K562 (cell line): ENCODE measurements around the gene MTMR12. TPM values are rescaled to one million over a fixed set of nuclear protein-coding genes. Genes with fewer than 3 reads are reported as not detected.

Source experiments
- ATAC-seq: fragments of 200-7000 bp; cut with Tn5 transposase; 3 replicates; pipeline ENCODE4 v1.9.1; 2020; ENCODE audit warnings: moderate library complexity
- BruUV-seq: library from RNA; stranded (reverse); fragments of 400-500 nt; replicated peaks from 2 replicates; lab custom pipeline; 2021; lab: Mats Ljungman, UMichigan
- CTCF ChIA-PET: fragments of 300-600 bp; formaldehyde crosslinking; extraction: SDS; loops from one replicate; lab custom pipeline; 2021; ENCODE audit warnings: low intra/inter-chr PET ratio; lab: Yijun Ruan, JAX
- POLR2A ChIA-PET: fragments of 300-600, 350-650 bp; sonication (Branson Sonifier 250); formaldehyde crosslinking; extraction: SDS; loops from one replicate; lab custom pipeline; 2021; ENCODE audit warnings: antibody characterized with exemption, inconsistent platforms; lab: Yijun Ruan, JAX
- DNase-seq, 4 experiments: peaks; one replicate each; pipeline versions ENCODE4 v3.0.0 to v3.0.0-alpha.2; 2011 to 2018; ENCODE audit warnings: low spot score in 3 of 4, mixed read lengths in 3 of 4; ENCODE audit errors: extremely low read depth in 1 of 4
- FAIRE-seq: peaks from 2 replicates; lab custom pipeline; 2011; peaks lifted over from hg19 to GRCh38; lab: Jason Lieb, UNC
- H2AFZ ChIP-seq: 2 replicates; pipeline ENCODE4 v1.6.0; 2011; ENCODE audit warnings: low read depth, low read length, control low read depth, inconsistent platforms
- H3K27ac ChIP-seq: fragments of 200-600 bp; 3 replicates; pipeline ENCODE4 v1.8.0; 2011; ENCODE audit warnings: low read depth, mild to moderate bottlenecking, control low read depth, inconsistent platforms, low read length, moderate library complexity, mixed read lengths; ENCODE audit errors: extremely low read depth
- H3K27me3 ChIP-seq, 2 experiments: fragments of 300-600 bp in 1 of 2; 2 replicates in 1 of 2; 3 replicates in 1 of 2; pipeline versions ENCODE4 v1.6.0 to v1.8.0; 2011; ENCODE audit warnings: inconsistent platforms in 2 of 2, low read length in 2 of 2, mild to moderate bottlenecking in 1 of 2, mixed read lengths in 1 of 2, moderate library complexity in 1 of 2; ENCODE audit not compliant: control insufficient read depth in 2 of 2, insufficient read depth in 2 of 2
- H3K36me3 ChIP-seq: fragments of 300-600 bp; 3 replicates; pipeline ENCODE4 v1.8.0; 2011; ENCODE audit warnings: mild to moderate bottlenecking, low read length, inconsistent platforms; ENCODE audit not compliant: control insufficient read depth, insufficient read depth
- H3K4me1 ChIP-seq, 2 experiments: fragments of 200-600 bp in 1 of 2; replicated peaks in 1 of 2; 2 replicates in 1 of 2; 3 replicates in 1 of 2; pipeline versions ENCODE4 v1.5.1 to v1.8.0; 2011; ENCODE audit warnings: inconsistent platforms in 2 of 2, low read length in 2 of 2, mild to moderate bottlenecking in 1 of 2, mixed read lengths in 1 of 2, moderate library complexity in 1 of 2; ENCODE audit not compliant: control insufficient read depth in 2 of 2, insufficient read depth in 2 of 2
- H3K4me2 ChIP-seq: 2 replicates; pipeline ENCODE4 v1.6.1; 2011; ENCODE audit warnings: low read length, control low read depth, inconsistent platforms, mixed read lengths; ENCODE audit not compliant: insufficient read depth
- H3K4me3 ChIP-seq: fragments of 200-600 bp; sonication (generic), shearing (Covaris generic); 2 replicates; pipeline ENCODE4 v1.5.1; 2016; ENCODE audit warnings: control low read depth, inconsistent platforms
- H3K79me2 ChIP-seq: fragments of 200-600 bp; 3 replicates; pipeline ENCODE4 v1.8.0; 2011; ENCODE audit warnings: low read length, inconsistent platforms; ENCODE audit not compliant: control insufficient read depth, insufficient read depth
- H3K9ac ChIP-seq, 2 experiments: 2 replicates each; pipeline versions ENCODE4 v1.6.0 to v1.6.1; 2011; ENCODE audit warnings: low read depth in 2 of 2, low read length in 2 of 2, control low read depth in 1 of 2, inconsistent platforms in 1 of 2, mild to moderate bottlenecking in 1 of 2, mixed read lengths in 1 of 2; ENCODE audit not compliant: insufficient read depth in 1 of 2
- H3K9me1 ChIP-seq: one replicate; pipeline ENCODE4 v1.6.0; 2011; ENCODE audit warnings: inconsistent platforms, mild to moderate bottlenecking, low read length, moderate library complexity; ENCODE audit not compliant: control insufficient read depth, insufficient read depth
- H3K9me3 ChIP-seq: replicated peaks from 2 replicates; pipeline ENCODE4 v1.5.1; 2011; ENCODE audit warnings: low read depth, low read length, inconsistent platforms; ENCODE audit not compliant: control insufficient read depth, insufficient read depth
- H4K20me1 ChIP-seq: replicated peaks from 2 replicates; pipeline ENCODE4 v1.6.1; 2011; ENCODE audit warnings: low read length, inconsistent platforms, mixed read lengths; ENCODE audit not compliant: control insufficient read depth, insufficient read depth
- BHLHE40 ChIP-seq: IDR thresholded peaks from 2 replicates; pipeline ENCODE4 v1.6.1; 2011; ENCODE audit warnings: low read length, improper control_type of control experiment
- CBFB ChIP-seq: sonication (generic); formaldehyde crosslinking; IDR thresholded peaks from 2 replicates; pipeline ENCODE4 v1.4.0; 2020; ENCODE audit warnings: mild to moderate bottlenecking, missing genetic modification reagents
- GABPB1 ChIP-seq: sonication (generic); formaldehyde crosslinking; IDR thresholded peaks from 2 replicates; pipeline ENCODE4 v1.8.0; 2022; ENCODE audit warnings: mild to moderate bottlenecking, missing genetic modification reagents
- NR2C2 ChIP-seq, 2 experiments: fragments of 200-800 bp in 1 of 2; sonication (Bioruptor generic) in 1 of 2; sonication (generic) in 1 of 2; formaldehyde crosslinking in 1 of 2; IDR thresholded peaks; 2 replicates each; pipeline versions ENCODE4 v1.6.1 to v1.8.0; 2016 to 2022; ENCODE audit warnings: mild to moderate bottlenecking in 1 of 2, missing compliant biosample characterization in 1 of 2, missing genetic modification characterization in 1 of 2, missing genetic modification reagents in 1 of 2
- RAD51 ChIP-seq: fragments of 450-650 bp; IDR thresholded peaks from 2 replicates; pipeline ENCODE4 v1.7.1; 2016; ENCODE audit warnings: low read depth, mild to moderate bottlenecking, borderline replicate concordance
- WGBS: fragments of 100-300 bp; shearing (Covaris generic); methylation state at CpG from one replicate; pipeline ENCODE4 v1.1.6; 2016; ENCODE audit warnings: low coverage, mixed read lengths; ENCODE audit not compliant: insufficient coverage; ENCODE audit errors: missing lambda C conversion rate; 5-methylcytosine and 5-hydroxymethylcytosine counted together
- in situ Hi-C: fragments of 300-500 bp; cut with MboI; formaldehyde crosslinking; loops from 4 replicates; pipeline ENCODE4 v1.15.0; 2018; ENCODE audit warnings: inconsistent platforms, mixed read lengths
- intact Hi-C: fragments of 100-400 bp; cut with micrococcal nuclease; formaldehyde crosslinking; loops from 2 replicates; pipeline ENCODE4 v1.14.2; 2022
- polyA plus RNA-seq, 8 experiments: library from polyadenylated mRNA; depleted of rRNA in 4 of 8; stranded (reverse) in 5 of 8; unstranded in 3 of 8; fragments of >200 nt; fragmentation: Nextera tagmentation in 2 of 8; fragmentation: Illumina TruSeq in 1 of 8; extraction: Ambion mirVana in 2 of 8; extraction: Trizol in 1 of 8; gene quantifications; 2 replicates each; pipeline versions ENCODE4 v1.2.1 to v1.2.3, GENCODE V29; 2011 to 2014; ENCODE audit warnings: inconsistent platforms in 1 of 8, missing spikeins in 1 of 8
- total RNA-seq, 7 experiments: library from RNA; depleted of rRNA in 6 of 7; stranded (reverse); fragments of >200 nt in 6 of 7; fragmentation: Illumina TruSeq in 2 of 7; extraction: Trizol in 2 of 7; gene quantifications; 2 replicates each; pipeline versions ENCODE4 v1.2.1 to v1.2.3, GENCODE V29; 2011 to 2021; ENCODE audit warnings: low replicate concordance in 1 of 7
- TF ChIP-seq, protein P1 (sequence below): sonication (generic); IDR thresholded peaks from 2 replicates; pipeline ENCODE4 v1.6.1; 2016
- TF ChIP-seq, protein P2 (sequence below): sonication (generic); formaldehyde crosslinking; IDR thresholded peaks from 2 replicates; pipeline ENCODE4 v1.9.0; 2022; ENCODE audit warnings: mild to moderate bottlenecking, missing genetic modification reagents
- TF ChIP-seq, protein P3 (sequence below): fragments of 250-450 bp; sonication (Bioruptor Pico); IDR thresholded peaks from 2 replicates; pipeline ENCODE4 v1.4.0; 2020; ENCODE audit warnings: mild to moderate bottlenecking, moderate library complexity
- TF ChIP-seq, protein P4 (sequence below): sonication (generic); formaldehyde crosslinking; IDR thresholded peaks from 2 replicates; pipeline ENCODE4 v1.5.0; 2020; ENCODE audit warnings: missing genetic modification reagents

The MTMR12 gene
- total and polyA plus RNA-seq, 9 of the 15 experiments (the other 6 are each of a cell fraction or from before 2014, with no cell fraction given), result 4.0 to 28.7 (median 17.1) TPM

DNA sequence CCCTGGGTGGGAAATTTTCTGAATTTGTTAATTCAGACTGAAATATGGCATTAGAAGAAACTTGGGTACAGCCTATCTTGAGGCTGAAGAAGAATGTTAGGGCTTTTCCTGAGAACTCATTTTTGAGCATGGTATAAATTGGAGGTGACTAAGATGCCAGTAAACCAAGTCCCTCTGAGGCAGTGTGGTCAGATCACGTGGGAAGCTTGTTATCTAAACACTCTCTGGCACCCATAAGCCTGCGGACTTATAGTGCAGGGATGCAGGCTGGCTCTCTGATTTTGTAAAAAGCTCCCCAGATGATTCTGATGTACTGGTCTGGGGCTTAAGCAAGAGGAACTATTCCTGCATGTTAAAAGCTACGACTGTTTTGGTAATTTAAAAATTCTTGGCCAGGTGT, 34.3 kb downstream of the MTMR12 start:
- intact Hi-C loops, result no loop called here
- POLR2A ChIA-PET, result interaction anchor here (0.9 kb wide), 1 partner anchor 18 kb away, joined by 4 read pairs; no protein-coding TSS in a partner anchor
- no peak for FAIRE-seq

More for the DNA sequence above, 34.3 kb downstream of the MTMR12 start:
- Histone ChIP-seq H3K9me3 (no peaks in the 10 kb centered on the region), H3K9ac (no peak overlapping the region), H4K20me1 (no peaks in the 10 kb centered on the region), H3K36me3 (peaks cover 25% of the 10 kb centered on the region; the same call in 2 of the 3 replicates), H3K4me1 (peaks cover 3 to 13% of the 10 kb centered on the region in 2 experiments; a peak in 3 of 5 replicates), H3K27ac (no peak overlapping the region), H3K4me3 (no peak overlapping the region), H2AFZ (no peak overlapping the region), H3K79me2 (0 out of 3 replicates have a peak, but pooled peaks cover 5% of the 10 kb centered on the region), H3K4me2 (no peak overlapping the region), H3K27me3 (no peaks in the 10 kb centered on the region), H3K9me1 (no peaks in the 10 kb centered on the region)
- peak in 1 of 4 experiments; percentile 39 for DNase-seq
- BruUV-seq, result no TSS peak
- peak; percentile 61 for ATAC-seq
- in situ Hi-C loops, result no loop called here
- 39% methylated on average over 3 of the region's 3 CpGs for WGBS
- TF ChIP-seq, protein P1, sequence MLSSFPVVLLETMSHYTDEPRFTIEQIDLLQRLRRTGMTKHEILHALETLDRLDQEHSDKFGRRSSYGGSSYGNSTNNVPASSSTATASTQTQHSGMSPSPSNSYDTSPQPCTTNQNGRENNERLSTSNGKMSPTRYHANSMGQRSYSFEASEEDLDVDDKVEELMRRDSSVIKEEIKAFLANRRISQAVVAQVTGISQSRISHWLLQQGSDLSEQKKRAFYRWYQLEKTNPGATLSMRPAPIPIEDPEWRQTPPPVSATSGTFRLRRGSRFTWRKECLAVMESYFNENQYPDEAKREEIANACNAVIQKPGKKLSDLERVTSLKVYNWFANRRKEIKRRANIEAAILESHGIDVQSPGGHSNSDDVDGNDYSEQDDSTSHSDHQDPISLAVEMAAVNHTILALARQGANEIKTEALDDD, result peak; percentile 34; the same call in 1 of the 2 replicates
- TF ChIP-seq, protein P2, sequence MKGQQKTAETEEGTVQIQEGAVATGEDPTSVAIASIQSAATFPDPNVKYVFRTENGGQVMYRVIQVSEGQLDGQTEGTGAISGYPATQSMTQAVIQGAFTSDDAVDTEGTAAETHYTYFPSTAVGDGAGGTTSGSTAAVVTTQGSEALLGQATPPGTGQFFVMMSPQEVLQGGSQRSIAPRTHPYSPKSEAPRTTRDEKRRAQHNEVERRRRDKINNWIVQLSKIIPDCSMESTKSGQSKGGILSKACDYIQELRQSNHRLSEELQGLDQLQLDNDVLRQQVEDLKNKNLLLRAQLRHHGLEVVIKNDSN (CRISPR knock-in tag), result peak; percentile 58
- TF ChIP-seq, protein P3, sequence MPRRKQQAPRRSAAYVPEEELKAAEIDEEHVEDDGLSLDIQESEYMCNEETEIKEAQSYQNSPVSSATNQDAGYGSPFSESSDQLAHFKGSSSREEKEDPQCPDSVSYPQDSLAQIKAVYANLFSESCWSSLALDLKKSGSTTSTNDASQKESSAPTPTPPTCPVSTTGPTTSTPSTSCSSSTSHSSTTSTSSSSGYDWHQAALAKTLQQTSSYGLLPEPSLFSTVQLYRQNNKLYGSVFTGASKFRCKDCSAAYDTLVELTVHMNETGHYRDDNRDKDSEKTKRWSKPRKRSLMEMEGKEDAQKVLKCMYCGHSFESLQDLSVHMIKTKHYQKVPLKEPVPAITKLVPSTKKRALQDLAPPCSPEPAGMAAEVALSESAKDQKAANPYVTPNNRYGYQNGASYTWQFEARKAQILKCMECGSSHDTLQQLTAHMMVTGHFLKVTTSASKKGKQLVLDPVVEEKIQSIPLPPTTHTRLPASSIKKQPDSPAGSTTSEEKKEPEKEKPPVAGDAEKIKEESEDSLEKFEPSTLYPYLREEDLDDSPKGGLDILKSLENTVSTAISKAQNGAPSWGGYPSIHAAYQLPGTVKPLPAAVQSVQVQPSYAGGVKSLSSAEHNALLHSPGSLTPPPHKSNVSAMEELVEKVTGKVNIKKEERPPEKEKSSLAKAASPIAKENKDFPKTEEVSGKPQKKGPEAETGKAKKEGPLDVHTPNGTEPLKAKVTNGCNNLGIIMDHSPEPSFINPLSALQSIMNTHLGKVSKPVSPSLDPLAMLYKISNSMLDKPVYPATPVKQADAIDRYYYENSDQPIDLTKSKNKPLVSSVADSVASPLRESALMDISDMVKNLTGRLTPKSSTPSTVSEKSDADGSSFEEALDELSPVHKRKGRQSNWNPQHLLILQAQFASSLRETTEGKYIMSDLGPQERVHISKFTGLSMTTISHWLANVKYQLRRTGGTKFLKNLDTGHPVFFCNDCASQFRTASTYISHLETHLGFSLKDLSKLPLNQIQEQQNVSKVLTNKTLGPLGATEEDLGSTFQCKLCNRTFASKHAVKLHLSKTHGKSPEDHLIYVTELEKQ (CRISPR knock-in tag), result no peak
- TF ChIP-seq CBFB (CRISPR knock-in tag) (no peak), GABPB1 (no peak), NR2C2 (CRISPR knock-in tag; IDR thresholded peaks at IDR 0.05) (no peak), NR2C2 (tag; IDR thresholded peaks at IDR 0.05) (no peak), BHLHE40 (peak; percentile 65; the same call in 1 of the 2 replicates), RAD51 (peak; percentile 59; the same call in 1 of the 2 replicates)
- TF ChIP-seq, protein P4, sequence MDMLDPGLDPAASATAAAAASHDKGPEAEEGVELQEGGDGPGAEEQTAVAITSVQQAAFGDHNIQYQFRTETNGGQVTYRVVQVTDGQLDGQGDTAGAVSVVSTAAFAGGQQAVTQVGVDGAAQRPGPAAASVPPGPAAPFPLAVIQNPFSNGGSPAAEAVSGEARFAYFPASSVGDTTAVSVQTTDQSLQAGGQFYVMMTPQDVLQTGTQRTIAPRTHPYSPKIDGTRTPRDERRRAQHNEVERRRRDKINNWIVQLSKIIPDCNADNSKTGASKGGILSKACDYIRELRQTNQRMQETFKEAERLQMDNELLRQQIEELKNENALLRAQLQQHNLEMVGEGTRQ (CRISPR knock-in tag), result peak; percentile 60
- CTCF ChIA-PET, result no interaction called here
